GM11168 (cell line): ENCODE data around the gene PRR20G.
"Not testable (repeated sequence)": the region's sequence is repeated elsewhere in the genome, so short reads cannot be mapped to it uniquely, and the experiment has no call there.

ENCODE experiments used
- in situ Hi-C: fragments of 300-500 bp; cut with MboI; formaldehyde crosslinking; loops from one replicate; pipeline ENCODE4 v1.12.0; 2022; ENCODE audit warnings: low sequenced_read_pairs; ENCODE audit not compliant: unreplicated experiment

PRR20G gene

DNA sequence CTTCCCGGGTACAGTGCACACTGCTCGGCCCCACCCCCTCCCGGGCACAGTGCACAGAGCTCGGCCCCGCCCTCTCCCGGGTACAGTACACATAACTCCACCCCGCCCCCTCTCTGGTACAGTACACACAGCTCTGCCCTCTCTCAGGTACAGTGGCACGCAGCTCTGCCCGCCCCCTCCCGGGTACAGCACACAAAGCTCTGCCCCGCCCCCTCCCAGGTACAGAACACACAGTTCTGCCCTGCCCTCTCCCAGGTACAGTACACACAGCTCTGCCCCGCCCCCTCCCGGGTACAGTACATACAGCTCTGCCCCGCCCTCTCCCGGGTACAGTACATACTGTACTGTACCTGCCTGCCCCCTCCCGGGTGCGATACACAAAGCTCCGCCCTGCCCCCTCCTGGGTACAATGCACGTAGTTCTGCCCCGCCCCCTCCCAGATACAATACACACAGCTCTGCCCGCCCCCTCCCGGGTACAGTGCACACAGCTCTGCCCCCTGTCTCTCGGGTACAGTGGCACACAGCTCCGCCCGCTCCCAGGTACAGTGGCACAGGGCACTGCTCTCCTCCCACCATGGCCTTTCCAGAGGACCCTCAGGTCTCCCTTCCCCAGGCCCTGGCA lies 16.4 kb upstream of the PRR20G start:
- in situ Hi-C loops: no loop called here

- in situ Hi-C loops: no loop called here
Observed at GRCh38 chr3:127299276-127299675, 11.4 kb upstream of the PRR20G start.

DNA sequence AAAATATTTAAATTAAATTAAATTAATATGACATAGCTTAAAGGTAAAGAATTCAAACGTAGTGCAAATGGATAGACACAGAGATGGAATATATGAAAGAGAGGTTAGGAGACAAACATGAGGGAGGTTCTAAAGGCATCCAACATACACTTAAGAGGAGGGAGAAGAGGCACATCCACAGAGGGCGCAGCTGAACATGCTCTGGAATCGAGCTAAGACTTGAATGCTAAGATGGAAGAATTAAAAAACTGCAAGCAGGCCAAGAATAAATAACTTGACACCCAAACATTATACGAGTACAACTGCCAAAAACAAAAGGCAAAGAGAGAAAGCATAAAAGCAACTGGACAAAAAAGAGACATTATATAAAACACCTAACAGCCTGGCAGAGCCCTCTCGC lies 9.1 kb upstream of the PRR20G start:
- in situ Hi-C loops: no loop called here

- in situ Hi-C loops: no loop called here
Observed at GRCh38 chr3:127296166-127296565, 8.3 kb upstream of the PRR20G start.

DNA sequence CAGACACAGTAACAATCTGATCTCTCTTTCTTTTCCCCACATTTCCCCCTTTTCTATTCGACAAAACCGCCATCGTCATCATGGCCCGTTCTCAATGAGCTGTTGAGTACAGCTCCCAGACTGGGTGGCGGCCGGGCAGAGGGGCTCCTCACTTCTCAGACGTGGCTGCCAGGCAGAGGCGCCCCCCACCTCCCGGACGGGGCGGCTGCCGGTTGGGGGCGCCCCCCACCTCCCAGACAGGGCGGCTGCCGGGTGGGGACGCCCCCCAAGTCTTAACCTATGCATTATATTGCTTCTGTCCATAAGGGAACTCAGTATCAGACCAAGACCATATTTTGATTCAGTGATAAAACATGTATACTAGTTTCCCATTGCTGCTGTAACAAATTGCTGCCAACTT lies 5.8 kb upstream of the PRR20G start:
- in situ Hi-C loops: not testable (repeated sequence)

- in situ Hi-C loops: no loop called here
Observed at GRCh38 chr3:127291611-127292010, 3.8 kb upstream of the PRR20G start.

- in situ Hi-C loops: no loop called here
Observed at GRCh38 chr3:127291114-127291513, 3.3 kb upstream of the PRR20G start.

- in situ Hi-C loops: no loop called here
Observed at GRCh38 chr3:127289706-127290575, 2.1 kb upstream of the PRR20G start.

GRCh38 chr3:127288921-127289705 lies 1.3 kb upstream of the PRR20G start:
- in situ Hi-C loops: no loop called here

- in situ Hi-C loops: no loop called here
Observed at GRCh38 chr3:127288343-127288742, 497 bp upstream of the PRR20G start.

GRCh38 chr3:127286571-127287140 lies 1.2 kb downstream of the PRR20G start:
- in situ Hi-C loops: no loop called here

DNA sequence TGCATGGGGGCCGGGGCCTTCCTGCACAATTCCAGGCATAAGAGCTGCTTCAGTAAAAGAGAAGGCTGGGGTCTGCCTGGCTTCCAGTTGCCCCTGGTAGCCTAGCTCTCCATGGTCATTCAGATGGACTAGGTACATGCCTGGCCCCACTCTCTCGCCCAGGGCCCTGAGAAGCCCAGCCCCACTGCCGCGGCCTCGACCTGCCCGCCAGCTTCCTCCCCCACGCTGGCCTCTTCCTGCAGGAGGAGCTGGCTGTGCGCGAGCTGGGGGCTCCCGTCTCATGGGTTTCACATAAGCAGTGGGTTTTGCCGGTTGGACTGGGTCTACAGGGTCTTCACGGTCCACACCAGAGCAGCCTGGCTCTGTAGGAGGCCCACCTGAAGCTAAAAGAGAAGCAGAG lies 3.6 kb downstream of the PRR20G start:
- in situ Hi-C loops: no loop called here

GRCh38 chr3:127277561-127277960 lies 10.3 kb downstream of the PRR20G start:
- in situ Hi-C loops: no loop called here

- in situ Hi-C loops: no loop called here
Observed at GRCh38 chr3:127276995-127277394, 10.9 kb downstream of the PRR20G start.

GRCh38 chr3:127276396-127276795 lies 11.4 kb downstream of the PRR20G start:
- in situ Hi-C loops: no loop called here

GRCh38 chr3:127275287-127275781 lies 12.5 kb downstream of the PRR20G start:
- in situ Hi-C loops: no loop called here

DNA sequence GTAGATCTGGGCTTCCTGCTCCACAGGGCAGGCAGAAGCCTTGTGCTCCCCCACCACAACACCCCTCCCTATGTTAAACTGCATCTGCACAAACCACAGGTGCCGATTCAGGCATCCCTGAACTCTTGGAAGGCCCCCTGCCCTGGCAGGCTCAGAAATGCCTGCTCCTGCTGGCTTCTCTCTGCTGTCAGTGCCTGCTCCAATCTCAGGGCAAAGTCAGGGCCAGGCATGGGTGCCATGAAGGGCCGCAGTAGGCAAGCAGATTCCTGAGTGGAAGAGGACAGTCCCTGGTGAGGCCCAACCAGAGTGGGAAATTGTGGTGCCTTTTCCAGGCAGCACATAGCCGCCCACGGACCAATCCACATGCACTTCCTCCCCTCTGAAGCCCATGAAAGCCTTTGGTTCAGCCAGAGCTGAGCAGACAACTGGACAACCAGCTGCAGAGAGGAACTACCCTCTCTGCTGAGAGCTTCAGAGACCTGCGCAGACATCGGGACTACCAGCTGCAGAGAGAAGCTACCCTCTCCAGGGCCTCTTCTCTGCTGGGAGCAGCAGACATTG lies 13.6 kb downstream of the PRR20G start:
- in situ Hi-C loops: no loop called here

- in situ Hi-C loops: no loop called here
Observed at GRCh38 chr3:127273206-127273605, 14.6 kb downstream of the PRR20G start.

DNA sequence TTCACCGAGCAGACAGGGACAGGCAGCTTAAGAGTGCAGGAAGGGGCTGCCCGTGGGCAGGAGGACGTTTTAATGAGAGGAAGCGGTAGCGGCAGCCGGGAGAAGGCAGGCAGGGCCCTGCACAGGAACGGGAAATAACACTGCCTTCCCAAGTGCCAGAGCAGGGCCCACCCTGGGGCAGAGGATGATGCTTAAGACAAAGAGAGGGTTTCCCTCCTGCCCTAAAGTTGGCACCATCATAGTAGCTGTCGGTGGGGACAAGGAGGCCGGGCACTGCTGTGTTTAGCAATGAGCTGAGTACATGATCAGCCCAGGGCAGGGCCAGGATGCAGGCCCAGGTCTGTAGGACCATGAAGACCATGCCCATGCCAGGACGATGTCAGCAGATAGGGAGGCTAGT lies 21.7 kb downstream of the PRR20G start:
- in situ Hi-C loops: no loop called here

- in situ Hi-C loops: no loop called here
Observed at GRCh38 chr3:127265581-127265981, 22.3 kb downstream of the PRR20G start.
